A549 (cell line): Measurements from ENCODE around the gene PLEKHH2. TPM values are rescaled to one million over a fixed set of nuclear protein-coding genes. Genes with fewer than 3 reads are reported as not detected.

ENCODE experiments used
- ATAC-seq, 2 experiments: fragments of 200-7000 bp in 1 of 2; fragments of >200 bp in 1 of 2; cut with Nextera tagmentation in 1 of 2; cut with Tn5 transposase in 1 of 2; 3 replicates each; pipeline versions ENCODE4 v1.8.0 to v1.9.1; 2018 to 2020; ENCODE audit warnings: mild to moderate bottlenecking in 1 of 2, moderate library complexity in 1 of 2
- CTCF ChIA-PET: fragments of 300-600 bp; sonication (Branson Sonifier 250); formaldehyde crosslinking; extraction: SDS; loops from one replicate; lab custom pipeline; 2021; ENCODE audit warnings: antibody characterized with exemption, inconsistent platforms; lab: Yijun Ruan, JAX
- POLR2A ChIA-PET: fragments of 350-600 bp; formaldehyde crosslinking; extraction: SDS; loops from one replicate; lab custom pipeline; 2021; ENCODE audit warnings: antibody characterized with exemption, inconsistent platforms; lab: Yijun Ruan, JAX
- DNase-seq, 2 experiments: peaks; one replicate each; pipeline versions ENCODE4 v3.0.0 to v3.0.0-alpha.2; 2011 to 2016; ENCODE audit warnings: low read depth in 1 of 2, low spot score in 1 of 2
- FAIRE-seq: peaks from 2 replicates; lab custom pipeline; 2011; peaks lifted over from hg19 to GRCh38; lab: Jason Lieb, UNC
- H3K27ac ChIP-seq, 2 experiments: fragments of >200 bp; sonication (Bioruptor Twin); formaldehyde crosslinking; 3 replicates each; pipeline ENCODE4 v1.5.1; 2016 to 2017
- H3K4me1 ChIP-seq: fragments of >200 bp; sonication (Bioruptor Twin); formaldehyde crosslinking; 3 replicates; pipeline ENCODE4 v1.6.1; 2016
- H3K4me2 ChIP-seq: fragments of >200 bp; sonication (Bioruptor Twin); formaldehyde crosslinking; 3 replicates; pipeline ENCODE4 v1.6.1; 2016
- H3K4me3 ChIP-seq: fragments of >200 bp; sonication (Bioruptor Twin); formaldehyde crosslinking; 3 replicates; pipeline ENCODE4 v1.5.1; 2016
- H3K9me3 ChIP-seq: fragments of >200 bp; sonication (Bioruptor Twin); formaldehyde crosslinking; 3 replicates; pipeline ENCODE4 v1.6.1; 2016
- BHLHE40 ChIP-seq: IDR thresholded peaks from 2 replicates; pipeline ENCODE4 v1.6.1; 2012; ENCODE audit warnings: low read depth, low read length, inconsistent platforms
- CHD2 ChIP-seq: fragments of 150-350 bp; IDR thresholded peaks from 2 replicates; pipeline ENCODE4 v1.6.1; 2014; ENCODE audit warnings: low read length; ENCODE audit not compliant: partially characterized antibody
- CTCF ChIP-seq: fragments of >200 bp; sonication (Bioruptor Twin); formaldehyde crosslinking; IDR thresholded peaks from 3 replicates; pipeline ENCODE4 v1.5.1; 2016
- ESRRA ChIP-seq: fragments of 150-350 bp; IDR thresholded peaks from 2 replicates; pipeline ENCODE4 v1.6.1; 2014; ENCODE audit warnings: mild to moderate bottlenecking, low read length, borderline replicate concordance
- FOXS1 ChIP-seq: fragments of 250-450 bp; sonication (Bioruptor Pico); IDR thresholded peaks from 2 replicates; pipeline ENCODE4 v1.5.0; 2020; ENCODE audit warnings: mild to moderate bottlenecking, moderate library complexity
- GATA3 ChIP-seq: IDR thresholded peaks from 2 replicates; pipeline ENCODE4 v1.6.1; 2012; ENCODE audit warnings: borderline replicate concordance
- MAFK ChIP-seq: fragments of 450-650 bp; IDR thresholded peaks from 2 replicates; pipeline ENCODE4 v1.6.1; 2014; ENCODE audit not compliant: partially characterized antibody
- MAZ ChIP-seq: fragments of 150-350 bp; IDR thresholded peaks from 2 replicates; pipeline ENCODE4 v1.6.1; 2014; ENCODE audit warnings: antibody characterized with exemption, low read depth, low read length, borderline replicate concordance
- MYC ChIP-seq: IDR thresholded peaks from 2 replicates; pipeline ENCODE4 v1.6.1; 2012; ENCODE audit warnings: mild to moderate bottlenecking, inconsistent platforms, low read length, improper control_type of control experiment, borderline replicate concordance
- NR3C1 ChIP-seq: fragments of >200 bp; sonication (Bioruptor Twin); formaldehyde crosslinking; IDR thresholded peaks from 3 replicates; pipeline ENCODE4 v1.6.1; 2017
- POLR2A ChIP-seq: IDR thresholded peaks from 2 replicates; pipeline ENCODE4 v1.6.1; 2012; ENCODE audit warnings: mild to moderate bottlenecking, low read length
- POLR2AphosphoS2 ChIP-seq: conservative IDR thresholded peaks from 2 replicates; pipeline ENCODE4 v1.6.1; 2012; ENCODE audit warnings: low read length, improper control_type of control experiment, inconsistent platforms
- RARB ChIP-seq: fragments of 250-450 bp; sonication (Bioruptor Pico); IDR thresholded peaks from 2 replicates; pipeline ENCODE4 v1.8.0; 2021; ENCODE audit warnings: mild to moderate bottlenecking, moderate library complexity
- RCOR1 ChIP-seq: fragments of 150-350 bp; IDR thresholded peaks from 2 replicates; pipeline ENCODE4 v1.6.1; 2014; ENCODE audit warnings: antibody characterized with exemption, low read length, low read depth
- TFCP2L1 ChIP-seq: fragments of 250-450 bp; sonication (Bioruptor Pico); IDR thresholded peaks from 2 replicates; pipeline ENCODE4 v1.5.0; 2021; ENCODE audit warnings: mild to moderate bottlenecking
- TP53 ChIP-seq: fragments of 250-450 bp; sonication (Bioruptor Pico); IDR thresholded peaks from 2 replicates; pipeline ENCODE4 v1.5.0; 2021; ENCODE audit warnings: mild to moderate bottlenecking, moderate library complexity
- USF2 ChIP-seq: fragments of 450-650 bp; IDR thresholded peaks from 2 replicates; pipeline ENCODE4 v1.6.1; 2014; ENCODE audit warnings: antibody characterized with exemption
- ZC3H11A ChIP-seq: fragments of 450-650 bp; IDR thresholded peaks from 2 replicates; pipeline ENCODE4 v1.6.1; 2014; ENCODE audit warnings: antibody characterized with exemption, mild to moderate bottlenecking
- ZNF302 ChIP-seq: fragments of 250-450 bp; sonication (Bioruptor Pico); IDR thresholded peaks from 2 replicates; pipeline ENCODE4 v1.9.0; 2021; ENCODE audit warnings: inconsistent platforms, mild to moderate bottlenecking, moderate library complexity
- WGBS: methylation state at CpG from one replicate; pipeline ENCODE4 v1.1.6; 2017; ENCODE audit errors: missing lambda C conversion rate; 5-methylcytosine and 5-hydroxymethylcytosine counted together
- polyA plus RNA-seq, 4 experiments: library from polyadenylated mRNA; depleted of rRNA in 3 of 4; stranded (reverse); fragments of >200 nt; fragmentation: RNase III in 1 of 4; extraction: RNeasy Plus Mini Kit Qiagen cat#74134 plus additional on column Dnase treatment in 1 of 4; gene quantifications; 2 replicates in 3 of 4; 3 replicates in 1 of 4; pipeline ENCODE4 v1.2.3, GENCODE V29; 2011 to 2017
- TF ChIP-seq, protein P1 (sequence below): fragments of >200 bp; sonication (Bioruptor Twin); formaldehyde crosslinking; IDR thresholded peaks from 3 replicates; pipeline ENCODE4 v1.6.1; 2016

PLEKHH2 gene
- polyA plus RNA-seq, 2 of the 4 experiments (the other 2 are of a cell fraction), result 0.92 to 14.9 TPM

GRCh38 chr2:43762286-43762685, 125.2 kb downstream of the PLEKHH2 start:
- TF ChIP-seq RARB (CRISPR knock-in tag) (no peak), MAZ (no peak), POLR2AphosphoS2 (no peak), TFCP2L1 (CRISPR knock-in tag) (no peak), ZC3H11A (no peak), ESRRA (no peak), GATA3 (no peak), BHLHE40 (no peak), FOXS1 (CRISPR knock-in tag) (no peak)
- TF ChIP-seq, protein P1, sequence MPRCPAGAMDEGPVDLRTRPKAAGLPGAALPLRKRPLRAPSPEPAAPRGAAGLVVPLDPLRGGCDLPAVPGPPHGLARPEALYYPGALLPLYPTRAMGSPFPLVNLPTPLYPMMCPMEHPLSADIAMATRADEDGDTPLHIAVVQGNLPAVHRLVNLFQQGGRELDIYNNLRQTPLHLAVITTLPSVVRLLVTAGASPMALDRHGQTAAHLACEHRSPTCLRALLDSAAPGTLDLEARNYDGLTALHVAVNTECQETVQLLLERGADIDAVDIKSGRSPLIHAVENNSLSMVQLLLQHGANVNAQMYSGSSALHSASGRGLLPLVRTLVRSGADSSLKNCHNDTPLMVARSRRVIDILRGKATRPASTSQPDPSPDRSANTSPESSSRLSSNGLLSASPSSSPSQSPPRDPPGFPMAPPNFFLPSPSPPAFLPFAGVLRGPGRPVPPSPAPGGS, result no peak
- WGBS, result 22% methylated on average over 3 of the region's 3 CpGs
- Histone ChIP-seq H3K4me1 (peaks cover 36% of the 10 kb centered on the region), H3K4me3 (no peak overlapping the region), H3K4me2 (peak overlapping the region; percentile 11; the same call in 1 of the 3 replicates), H3K27ac (no peak overlapping the region; a peak in 1 of 6 replicates), H3K9me3 (no peaks in the 10 kb centered on the region)
- ChIA-PET POLR2A (no interaction called here), CTCF (interaction anchor here (1.0 kb wide), 1 partner anchor 116 kb away, joined by 3 read pairs; no protein-coding TSS in a partner anchor)
- DNase-seq (no peak), FAIRE-seq (no peak), ATAC-seq (no peak)

GRCh38 chr2:43763091-43763490, 126.0 kb downstream of the PLEKHH2 start:
- no peaks in the 10 kb centered on the region for H3K9me3 ChIP-seq
- ChIA-PET POLR2A (interaction anchor here (0.5 kb wide), 1 partner anchor 21 kb away, joined by 3 read pairs; no protein-coding TSS in a partner anchor), CTCF (interaction anchor here (0.6 kb wide), 1 partner anchor 203 kb away, joined by 4 read pairs; no protein-coding TSS in a partner anchor)
- no peak for TF ChIP-seq NR3C1
- no peak for TF ChIP-seq CHD2
- TF ChIP-seq MAFK, result no peak
- TF ChIP-seq TP53 (CRISPR knock-in tag), result no peak
- no peak for TF ChIP-seq ZNF302 (CRISPR knock-in tag)
- TF ChIP-seq POLR2AphosphoS2, result no peak
- no peak for TF ChIP-seq CTCF
- TF ChIP-seq TFCP2L1 (CRISPR knock-in tag), result no peak
- DNase-seq (no peak), ATAC-seq (no peak), FAIRE-seq (no peak)
- H3K4me1 ChIP-seq, result peaks cover 36% of the 10 kb centered on the region
- H3K27ac ChIP-seq, result peak overlapping the region in 1 of 2 experiments; percentile 7; a peak in 1 of 6 replicates
- no peak overlapping the region for H3K4me2 ChIP-seq
- WGBS, result 90% methylated on average over 2 of the region's 2 CpGs
- H3K4me3 ChIP-seq, result no peak overlapping the region

DNA sequence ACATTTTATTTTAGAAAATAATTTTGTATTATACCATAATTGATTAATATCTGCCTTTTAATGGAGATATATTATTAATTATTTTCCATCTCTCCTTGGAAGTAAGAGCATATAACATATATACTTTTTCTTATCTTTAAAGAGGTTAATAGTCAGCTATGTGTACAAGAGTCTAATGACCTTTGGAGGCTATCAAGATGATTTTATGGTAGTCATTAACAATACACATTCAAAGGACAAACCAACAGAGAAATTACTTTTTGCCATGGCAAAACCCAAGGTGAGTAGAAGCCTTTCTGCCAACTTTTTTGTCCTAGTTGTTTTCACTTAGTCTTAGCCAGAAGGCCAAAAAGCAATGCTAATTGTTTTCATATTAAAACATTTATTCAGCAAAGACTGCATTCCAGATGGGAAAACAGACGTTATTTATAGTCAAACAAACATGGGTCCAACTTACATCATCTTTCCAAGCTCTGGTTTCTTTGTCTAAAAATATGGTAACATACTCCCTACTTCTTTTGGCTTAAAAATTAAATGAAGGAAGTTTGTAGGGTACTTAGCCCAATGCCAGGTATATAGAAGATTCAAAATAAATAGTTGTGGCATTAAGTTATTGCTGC, 127.1 kb downstream of the PLEKHH2 start:
- no peak for TF ChIP-seq MYC
- TF ChIP-seq MAZ, result no peak
- TF ChIP-seq POLR2A, result no peak
- no peak for TF ChIP-seq GATA3
- TF ChIP-seq ZC3H11A, result no peak
- TF ChIP-seq USF2, result no peak
- TF ChIP-seq RCOR1, result no peak
- TF ChIP-seq TP53 (CRISPR knock-in tag), result no peak
- DNase-seq (no peak), FAIRE-seq (no peak), ATAC-seq (no peak)
- H3K9me3 ChIP-seq, result no peaks in the 10 kb centered on the region
- H3K4me1 ChIP-seq, result peaks cover 26% of the 10 kb centered on the region
- ChIA-PET POLR2A (no interaction called here), CTCF (no interaction called here)
- H3K4me2 ChIP-seq, result no peak overlapping the region; the same call in 2 of the 3 replicates
- H3K27ac ChIP-seq, result no peak overlapping the region
- WGBS, result 16% methylated on average over 1 of the region's 1 CpG
- H3K4me3 ChIP-seq, result no peak overlapping the region
